Activated CD8-positive, alpha-beta memory T cell treated with anti-CD3 and anti-CD28 coated beads, Interleukin-2, amount 50 U/mL, for 1 hour (primary cell): ENCODE measurements around the gene STIP1.

ENCODE experiments used
- DNase-seq: peaks from one replicate; pipeline ENCODE4 v3.0.0-alpha.2; 2020; ENCODE audit errors: extremely low read depth

STIP1 gene

GRCh38 chr11:64222651-64223000 is 36.7 kb downstream of the STIP1 start:
- no peak for DNase-seq

- no peak for DNase-seq
Measured at GRCh38 chr11:64223001-64223651, 37.2 kb downstream of the STIP1 start.

- DNase-seq: no peak
Measured at GRCh38 chr11:64224151-64224890, 38.4 kb downstream of the STIP1 start.

GRCh38 chr11:64224891-64225607 is 39.1 kb downstream of the STIP1 start:
- DNase-seq: no peak

GRCh38 chr11:64225608-64226506 is 39.9 kb downstream of the STIP1 start, which contains the start of the genes NUDT22 and TRPT1:
Gene NUDT22, plus strand, starts transcription at chr11:64226274. Its CDS starts 379 bp downstream, at chr11:64226653.
Gene TRPT1, minus strand, starts transcription at chr11:64226186. Its CDS starts 326 bp downstream, at chr11:64225860.
- peak; percentile 65 for DNase-seq

GRCh38 chr11:64226507-64227051 is 40.6 kb downstream of the STIP1 start:
- no peak for DNase-seq

- no peak for DNase-seq
Measured at GRCh38 chr11:64227405-64227956, 41.5 kb downstream of the STIP1 start.

GRCh38 chr11:64229090-64229743 is 43.2 kb downstream of the STIP1 start:
- DNase-seq: no peak

GRCh38 chr11:64229744-64230170 is 43.8 kb downstream of the STIP1 start:
- no peak for DNase-seq

- DNase-seq: peak; percentile 78
Measured at GRCh38 chr11:64230171-64230984, 44.4 kb downstream of the STIP1 start, which contains the start of gene DNAJC4. Gene DNAJC4, plus strand, starts transcription at chr11:64230548. Its CDS starts 307 bp downstream, at chr11:64230855.

- DNase-seq: no peak
Measured at GRCh38 chr11:64230985-64231365, 45.0 kb downstream of the STIP1 start.

GRCh38 chr11:64231546-64231945 is 45.6 kb downstream of the STIP1 start:
- no peak for DNase-seq

- no peak for DNase-seq
Measured at GRCh38 chr11:64232182-64232966, 46.4 kb downstream of the STIP1 start.

GRCh38 chr11:64232967-64233315 is 47.0 kb downstream of the STIP1 start:
- no peak for DNase-seq

GRCh38 chr11:64233913-64234586 is 48.1 kb downstream of the STIP1 start, which contains the start of gene VEGFB:
Gene VEGFB, plus strand, starts transcription at chr11:64234584. Its CDS starts 250 bp downstream, at chr11:64234834.
- no peak for DNase-seq

- DNase-seq: no peak
Measured at GRCh38 chr11:64234647-64235379, 48.8 kb downstream of the STIP1 start.

- DNase-seq: no peak
Measured at GRCh38 chr11:64235437-64236161, 49.6 kb downstream of the STIP1 start.
